GM19035 (cell line): ENCODE data around the gene TBC1D12.
A peak's percentile ranks its signal among the peaks of the same experiment; 100 is the strongest.
"Not testable (repeated sequence)": the region's sequence is repeated elsewhere in the genome, so short reads cannot be mapped to it uniquely, and the experiment has no call there.

Experiments used
- ATAC-seq: cut with Tn5 transposase; IDR thresholded peaks from one replicate; pipeline ENCODE4 v1.9.1; 2021; ENCODE audit not compliant: unreplicated experiment

The TBC1D12 gene

GRCh38 chr10:94402204-94402842, at the start of gene TBC1D12:
Gene TBC1D12 (plus strand): TSS chr10:94402541. CDS start chr10:94402614, 73 bp downstream.
- peak; percentile 65 for ATAC-seq

GRCh38 chr10:94353336-94353735, 49.0 kb upstream of the TBC1D12 start:
- ATAC-seq, result no peak

- no peak for ATAC-seq
Observed at GRCh38 chr10:94355841-94356240, 46.5 kb upstream of the TBC1D12 start.

GRCh38 chr10:94357193-94357592, 45.1 kb upstream of the TBC1D12 start:
- no peak for ATAC-seq

- no peak for ATAC-seq
Observed at GRCh38 chr10:94358480-94358879, 43.9 kb upstream of the TBC1D12 start.

GRCh38 chr10:94361171-94361794, 41.1 kb upstream of the TBC1D12 start:
- no peak for ATAC-seq

- ATAC-seq, result peak; percentile 99
Observed at GRCh38 chr10:94362360-94363250, 39.7 kb upstream of the TBC1D12 start, which contains the start of gene NOC3L. Gene NOC3L (minus strand): TSS chr10:94362939. CDS start chr10:94362838, 101 bp downstream.

GRCh38 chr10:94363251-94363565, 39.1 kb upstream of the TBC1D12 start:
- ATAC-seq, result peak; percentile 27

- no peak for ATAC-seq
Observed at GRCh38 chr10:94364482-94364881, 37.9 kb upstream of the TBC1D12 start.

- no peak for ATAC-seq
Observed at GRCh38 chr10:94366382-94366781, 36.0 kb upstream of the TBC1D12 start.

GRCh38 chr10:94370501-94370900, 31.8 kb upstream of the TBC1D12 start:
- no peak for ATAC-seq

GRCh38 chr10:94375374-94375773, 27.0 kb upstream of the TBC1D12 start:
- ATAC-seq, result no peak

GRCh38 chr10:94376865-94377264, 25.5 kb upstream of the TBC1D12 start:
- ATAC-seq, result no peak

GRCh38 chr10:94383530-94383929, 18.8 kb upstream of the TBC1D12 start:
- ATAC-seq, result no peak

GRCh38 chr10:94385733-94386132, 16.6 kb upstream of the TBC1D12 start:
- not testable (repeated sequence) for ATAC-seq

- not testable (repeated sequence) for ATAC-seq
Observed at GRCh38 chr10:94392117-94392516, 10.2 kb upstream of the TBC1D12 start.

GRCh38 chr10:94397549-94398370, 4.6 kb upstream of the TBC1D12 start:
- ATAC-seq, result no peak

GRCh38 chr10:94398762-94399161, 3.6 kb upstream of the TBC1D12 start:
- ATAC-seq, result no peak

GRCh38 chr10:94402843-94403379, 570 bp downstream of the TBC1D12 start:
- peak; percentile 32 for ATAC-seq

GRCh38 chr10:94403380-94404213, 1.3 kb downstream of the TBC1D12 start:
- peak; percentile 67 for ATAC-seq
